Lung microvascular endothelial cell (primary cell): ENCODE data around the gene PPP6R2. TPM values are rescaled to one million over a fixed set of nuclear protein-coding genes. Genes with fewer than 3 reads are reported as not detected.
A peak's percentile ranks its signal among the peaks of the same experiment; 100 is the strongest.

Experiments
- DNase-seq, 2 donors: peaks; one replicate each; pipeline versions ENCODE4 v3.0.0 to v3.0.0-alpha.2; 2010; ENCODE audit warnings: low read depth in 2 of 2
- total RNA-seq: library from RNA; depleted of rRNA; stranded (reverse); fragments of >200 nt; gene quantifications from 2 replicates; pipeline ENCODE4 v1.2.1, GENCODE V29; 2014

Gene PPP6R2
- total RNA-seq, 1 donor from 2014 or later: 37.7 TPM

DNA sequence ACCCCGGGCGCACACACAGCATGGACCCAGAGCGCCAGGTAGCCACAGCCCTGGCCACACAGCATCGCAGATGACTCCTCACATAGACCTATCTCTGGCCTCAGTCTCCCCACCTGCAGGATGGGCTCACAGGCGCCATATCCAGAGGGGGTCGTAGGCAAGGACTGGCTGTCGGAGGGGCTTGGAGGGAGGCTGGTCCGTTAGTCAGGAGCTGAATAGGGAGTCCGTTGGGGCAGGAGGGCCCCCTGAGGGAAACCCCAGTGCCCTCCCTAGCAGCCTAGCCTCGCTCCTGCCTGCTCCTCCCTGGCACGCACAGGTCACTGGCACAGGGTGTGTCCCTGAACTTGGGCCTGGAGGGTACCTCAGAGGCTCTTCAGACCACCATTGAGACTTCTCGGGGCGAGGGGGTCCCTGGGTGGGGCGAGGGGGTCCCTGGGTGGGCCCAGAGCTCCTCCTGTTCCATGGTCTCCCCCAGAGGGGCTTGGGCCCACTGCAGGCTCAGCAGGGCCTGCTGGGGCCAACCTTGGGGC lies 37.7 kb upstream of the PPP6R2 start:
- DNase-seq: no peak

- peak; percentile 70 to 92 for DNase-seq
Observed at GRCh38 chr22:50305923-50306566, 37.1 kb upstream of the PPP6R2 start.

DNA sequence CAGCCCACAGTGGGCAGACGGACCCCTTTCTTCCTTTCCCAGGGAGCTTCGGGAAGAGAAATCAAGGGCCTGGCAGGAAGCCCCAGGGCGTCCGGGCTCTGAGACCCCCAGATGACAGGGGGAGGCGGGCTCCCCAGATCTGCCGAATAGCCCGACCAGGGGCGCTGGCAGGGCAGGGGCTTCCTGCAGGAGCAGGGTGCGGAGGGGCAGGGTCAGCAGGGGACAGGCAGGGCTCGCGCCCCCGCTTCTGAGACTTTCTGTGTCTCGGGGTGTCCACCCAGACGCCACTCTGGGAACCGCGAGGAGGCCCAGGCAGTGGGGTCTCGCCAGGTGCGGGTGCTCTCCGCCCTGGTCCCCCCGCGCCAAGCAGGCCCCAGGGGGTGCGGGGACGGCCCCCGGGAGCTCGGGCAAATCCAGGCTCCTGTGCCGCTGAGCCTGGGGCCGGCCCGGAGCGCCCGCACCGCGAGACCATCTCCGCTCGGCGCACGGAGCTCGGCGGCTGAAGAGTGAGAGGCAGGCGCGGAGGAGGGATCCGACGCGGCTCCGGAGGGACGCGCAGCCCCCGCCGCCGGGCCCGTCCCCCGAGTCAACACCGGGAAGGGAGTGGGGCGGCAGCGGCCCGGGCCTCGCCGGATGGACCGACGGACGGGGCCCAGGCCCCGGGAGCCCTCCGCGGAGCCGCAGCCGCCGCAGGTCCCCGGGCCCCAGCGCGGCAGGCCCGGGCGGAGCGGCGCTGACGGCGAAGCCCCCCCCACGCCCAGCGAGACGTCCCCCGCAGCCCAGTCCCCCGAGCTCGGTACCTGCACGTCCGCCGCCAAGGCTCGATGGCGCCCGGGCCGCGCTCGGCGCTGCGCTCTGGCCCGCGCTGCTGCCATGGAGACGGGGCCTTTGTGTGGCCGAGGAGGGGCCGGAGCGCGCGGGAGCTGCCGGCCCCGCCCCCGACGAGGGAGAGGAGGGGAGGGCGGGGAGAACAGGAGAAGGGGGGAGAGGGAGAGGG lies 36.1 kb upstream of the PPP6R2 start, which contains the start of gene PLXNB2:
Gene PLXNB2, minus strand, starts transcription at position 894 of the 997 bp plus-strand sequence. CDS start 17,062 bp downstream, outside the sequence.
- peak; percentile 84 to 91 for DNase-seq

GRCh38 chr22:50307890-50308596 lies 35.1 kb upstream of the PPP6R2 start:
- DNase-seq: no peak

- peak in 1 of 2 donors; percentile 56 for DNase-seq
Observed at GRCh38 chr22:50308597-50308935, 34.6 kb upstream of the PPP6R2 start.

GRCh38 chr22:50308986-50309600 lies 34.0 kb upstream of the PPP6R2 start:
- DNase-seq: no peak

DNA sequence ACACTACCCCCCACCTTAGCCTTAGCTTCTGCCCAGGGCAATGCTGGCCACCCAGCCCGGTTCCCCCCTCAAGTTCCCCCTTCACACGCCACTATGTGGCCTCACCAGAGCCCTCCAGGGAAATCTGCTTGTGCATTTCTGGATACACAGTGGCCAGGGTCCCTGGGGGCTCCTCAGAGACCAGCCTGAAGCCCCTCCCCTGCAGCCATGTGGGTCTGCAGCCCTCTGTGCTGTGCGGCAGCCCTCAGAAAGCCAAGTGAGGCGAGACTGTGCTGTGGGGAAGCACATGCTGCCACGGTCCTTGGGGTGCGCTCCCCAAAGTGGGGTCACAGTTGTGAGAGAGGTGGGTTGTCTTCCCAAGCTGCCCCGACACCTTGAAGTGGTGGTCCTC lies 33.5 kb upstream of the PPP6R2 start:
- DNase-seq: no peak

- DNase-seq: no peak
Observed at GRCh38 chr22:50310031-50310722, 33.0 kb upstream of the PPP6R2 start.

DNA sequence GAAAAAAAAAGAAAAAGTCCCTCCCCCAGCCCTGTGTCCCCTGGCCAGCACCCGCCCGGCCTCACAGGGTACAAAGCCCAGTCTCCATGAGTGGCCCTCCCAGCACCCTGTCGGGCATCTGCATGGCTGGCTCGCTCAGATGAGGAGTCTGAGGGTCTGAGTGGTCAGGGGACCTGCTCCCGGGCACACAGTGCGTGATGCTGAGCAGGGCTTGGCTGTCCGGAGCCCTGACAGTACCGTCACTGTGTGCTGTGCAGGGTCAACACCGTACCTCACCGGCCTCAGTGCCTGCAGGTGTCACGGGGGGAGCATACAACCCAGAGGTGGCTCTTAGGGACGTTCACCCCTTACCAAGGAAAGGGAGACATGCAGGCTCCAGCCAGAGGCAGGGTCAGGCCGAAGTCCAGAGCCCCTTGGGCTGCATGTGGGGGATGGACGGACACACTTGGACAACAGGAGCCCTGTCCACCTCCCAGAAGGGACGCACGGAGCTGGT lies 32.1 kb upstream of the PPP6R2 start:
- no peak for DNase-seq

- DNase-seq: no peak
Observed at GRCh38 chr22:50311606-50312351, 31.3 kb upstream of the PPP6R2 start.

GRCh38 chr22:50312371-50312770 lies 30.8 kb upstream of the PPP6R2 start:
- DNase-seq: no peak

DNA sequence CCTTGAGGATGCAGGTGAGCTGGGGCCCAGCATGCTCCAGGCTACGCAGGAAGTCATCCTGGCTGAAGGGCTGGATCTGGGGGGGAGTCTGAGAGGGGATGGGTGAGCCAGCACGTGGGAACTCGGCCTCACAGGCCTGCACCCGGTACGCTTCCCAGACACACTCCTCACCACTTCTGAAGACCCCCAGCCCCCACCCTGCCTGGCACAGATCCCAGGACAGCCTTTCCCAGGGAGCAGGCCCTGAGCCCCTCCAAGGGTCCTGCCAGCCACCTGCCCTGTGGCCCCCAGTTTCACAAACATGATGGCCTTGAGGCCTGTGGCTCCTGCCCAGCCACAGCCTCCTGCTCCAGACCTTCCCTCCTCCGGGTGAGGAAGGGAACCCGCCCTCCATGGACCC lies 30.1 kb upstream of the PPP6R2 start:
- DNase-seq: no peak

GRCh38 chr22:50313600-50313999 lies 29.5 kb upstream of the PPP6R2 start:
- no peak for DNase-seq

DNA sequence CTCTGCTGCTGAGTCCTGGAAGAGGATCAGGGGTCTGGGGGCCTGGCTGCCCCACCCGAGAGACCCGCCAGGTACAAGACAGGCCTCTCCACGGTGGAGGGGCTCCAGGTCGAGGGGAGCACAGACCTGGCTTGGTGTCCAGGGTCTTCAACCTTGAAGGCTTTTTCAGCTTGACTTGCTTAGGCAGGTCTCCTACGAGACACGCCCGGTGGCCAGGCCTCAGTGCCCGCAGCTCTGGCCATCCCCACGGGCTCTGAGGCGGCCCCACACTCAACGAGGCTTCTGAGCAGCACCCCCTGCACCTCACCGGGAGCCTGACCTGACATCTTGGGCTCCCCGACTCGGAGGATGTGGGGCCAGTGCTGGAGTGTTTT lies 29.1 kb upstream of the PPP6R2 start:
- DNase-seq: no peak

GRCh38 chr22:50314455-50315288 lies 28.5 kb upstream of the PPP6R2 start:
- DNase-seq: peak in 1 of 2 donors; percentile 51

- DNase-seq: no peak
Observed at GRCh38 chr22:50315289-50316113, 27.6 kb upstream of the PPP6R2 start.

DNA sequence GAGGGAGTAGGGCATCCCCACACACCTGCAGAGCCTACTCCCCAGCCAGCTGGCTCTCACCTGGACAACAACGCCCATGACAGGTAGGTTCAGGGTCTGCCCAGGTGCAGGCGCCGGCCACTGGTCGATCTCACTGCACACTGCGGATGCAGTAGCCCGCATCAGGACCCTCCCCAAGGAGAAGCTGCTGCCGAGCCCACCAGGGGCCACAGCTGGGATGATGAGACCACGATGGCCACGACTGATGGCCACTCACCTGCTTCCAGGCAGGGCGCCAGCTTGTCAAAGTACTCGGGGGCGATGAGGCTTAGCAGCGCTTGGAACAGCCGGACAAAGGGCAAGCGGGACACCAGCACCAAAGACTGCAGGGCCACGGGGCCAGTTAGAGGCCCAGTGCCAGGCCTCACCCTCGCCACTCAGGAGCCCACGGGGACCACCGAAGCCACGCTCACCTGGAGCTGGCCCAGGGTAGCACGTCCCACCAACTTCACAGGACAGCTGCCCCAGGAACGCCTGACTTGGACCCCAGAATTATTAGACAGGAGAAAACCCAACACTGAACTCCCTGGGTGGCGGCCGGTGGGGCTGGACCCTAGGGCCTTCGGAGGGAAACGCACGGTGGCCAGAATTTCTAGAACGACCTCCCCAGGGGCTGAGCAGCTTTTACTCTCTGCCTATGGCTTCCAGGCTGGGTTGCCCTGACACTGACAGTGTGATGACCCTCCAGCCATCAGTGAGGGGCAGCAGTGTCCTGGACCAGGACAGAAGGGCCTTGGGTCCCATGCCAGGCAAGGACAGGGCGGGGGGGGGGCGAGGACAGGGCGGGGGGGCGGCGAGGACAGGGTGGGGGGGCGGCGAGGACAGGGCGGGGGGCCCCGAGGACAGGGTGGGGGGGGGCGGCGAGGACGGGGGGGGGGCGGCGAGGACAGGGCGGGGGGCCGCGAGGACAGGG lies 26.7 kb upstream of the PPP6R2 start:
- no peak for DNase-seq
